ENCODE data around the gene SS18L1.
"Not testable (repeated sequence)": the region's sequence is repeated elsewhere in the genome, so short reads cannot be mapped to it uniquely, and the experiment has no call there.

SS18L1 gene

DNA sequence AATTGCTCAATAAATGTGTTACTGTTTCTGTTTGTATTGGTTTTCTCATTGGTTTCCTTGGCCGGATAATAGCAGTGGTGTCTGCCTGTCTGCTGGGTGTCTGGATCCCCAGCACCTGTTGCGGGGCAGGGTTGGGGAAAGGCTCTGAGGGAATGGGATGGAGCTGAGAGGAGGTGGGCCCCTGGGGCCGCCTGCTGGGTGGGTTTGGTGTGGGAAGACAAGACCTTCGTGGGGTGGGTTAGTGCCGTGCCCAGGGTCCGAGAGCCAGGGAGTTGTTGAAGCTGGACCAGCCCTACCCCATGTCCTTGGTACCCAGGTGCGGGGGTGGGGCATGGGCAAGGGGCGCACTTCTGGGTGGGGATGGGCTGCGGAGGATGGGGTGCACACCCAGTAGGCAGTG is 4.0 kb downstream of the SS18L1 start:
- DNase-seq, result no peak
- in situ Hi-C loops (cut with MboI; ENCODE audit: low pct_unique_long_range_greater_than_20kb, low sequenced_read_pairs), result loop anchor here (10.0 kb wide), 1 partner anchor 123 kb away; no protein-coding TSS in a partner anchor

DNA sequence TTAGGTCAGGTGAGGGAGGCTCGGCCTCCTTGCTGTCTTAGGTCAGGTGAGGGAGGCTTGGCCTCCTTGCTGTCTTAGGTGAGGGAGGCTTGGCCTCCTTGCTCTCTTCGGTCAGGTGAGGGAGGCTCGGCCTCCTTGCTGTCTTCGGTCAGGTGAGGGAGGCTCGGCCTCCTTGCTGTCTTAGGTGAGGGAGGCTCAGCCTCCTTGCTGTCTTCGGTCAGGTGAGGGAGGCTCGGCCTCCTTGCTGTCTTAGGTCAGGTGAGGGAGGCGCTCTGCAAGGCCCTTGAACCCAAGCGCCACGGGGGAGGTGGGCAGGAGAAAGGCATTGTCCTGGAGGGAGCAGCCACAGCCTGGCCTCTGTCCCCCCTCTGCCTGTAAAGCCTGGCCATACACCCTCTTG is 4.8 kb downstream of the SS18L1 start:
- DNase-seq, result not testable (repeated sequence)
- in situ Hi-C loops (cut with MboI; ENCODE audit: low pct_unique_long_range_greater_than_20kb, low sequenced_read_pairs), result loop anchor here (10.0 kb wide), 1 partner anchor 124 kb away; no protein-coding TSS in a partner anchor

DNA sequence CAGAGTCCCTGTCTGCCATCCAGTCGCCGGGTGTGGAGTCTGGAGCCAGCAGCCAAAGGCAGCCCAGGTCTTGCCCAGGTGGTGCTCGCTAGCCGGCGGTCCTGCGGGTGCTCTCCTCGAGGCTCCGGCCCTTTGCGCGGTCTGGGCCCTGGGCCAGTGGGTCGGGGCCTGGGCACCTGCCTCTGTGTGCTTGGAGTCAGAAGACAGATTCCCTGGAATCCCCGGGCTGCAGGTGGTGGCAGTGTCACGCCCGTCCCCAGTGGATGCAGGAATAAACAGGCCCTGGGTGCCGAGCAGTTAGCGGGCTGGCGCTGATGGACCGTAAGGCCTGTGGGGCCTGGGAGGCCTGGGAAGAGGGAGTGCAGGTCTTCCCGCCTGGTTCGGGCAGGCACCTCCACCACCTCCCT is 5.3 kb downstream of the SS18L1 start:
- no peak for DNase-seq
- in situ Hi-C loops (cut with MboI; ENCODE audit: low pct_unique_long_range_greater_than_20kb, low sequenced_read_pairs), result loop anchor here (10.0 kb wide), 1 partner anchor 124 kb away; no protein-coding TSS in a partner anchor

DNA sequence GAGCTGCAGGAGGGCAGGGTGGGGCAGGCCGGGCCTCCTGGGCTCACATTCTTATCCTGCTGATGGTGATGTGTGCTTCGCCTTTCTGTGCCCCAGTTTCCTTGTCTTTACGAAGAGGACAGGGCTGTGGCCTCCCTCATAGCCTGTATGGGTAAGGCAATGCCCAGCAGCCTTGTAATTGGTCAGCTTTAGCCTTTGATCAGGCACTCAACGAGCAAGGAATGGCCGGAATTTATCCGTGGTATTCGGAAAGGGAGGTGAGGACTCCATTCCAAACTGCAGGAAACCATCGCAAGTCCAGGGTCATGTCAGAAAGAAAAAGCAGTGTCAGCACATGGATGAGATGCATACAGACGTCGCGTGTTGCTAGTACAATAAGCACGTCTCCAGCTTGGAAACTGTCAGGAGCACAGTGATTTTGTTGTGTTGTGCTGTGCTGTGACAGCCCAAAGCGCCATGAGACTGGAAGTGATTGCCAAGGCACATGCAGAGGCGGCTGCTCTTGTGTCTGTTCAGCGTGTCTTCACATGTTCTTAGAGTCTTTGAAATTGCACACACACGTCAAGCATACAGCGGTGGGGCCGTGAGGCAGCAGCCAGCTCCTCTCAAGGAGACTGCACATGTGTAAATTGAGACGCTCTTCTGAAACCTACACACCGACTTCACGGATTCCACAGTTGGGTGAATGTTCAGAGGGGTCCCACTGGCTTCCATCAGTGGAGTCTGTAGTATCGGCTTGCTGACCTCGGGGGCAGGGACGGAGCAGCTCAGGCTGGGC is 6.2 kb downstream of the SS18L1 start:
- in situ Hi-C loops (cut with MboI; ENCODE audit: low pct_unique_long_range_greater_than_20kb, low sequenced_read_pairs), result loop anchor here (10.0 kb wide), 1 partner anchor 125 kb away; no protein-coding TSS in a partner anchor
- no peak for DNase-seq

DNA sequence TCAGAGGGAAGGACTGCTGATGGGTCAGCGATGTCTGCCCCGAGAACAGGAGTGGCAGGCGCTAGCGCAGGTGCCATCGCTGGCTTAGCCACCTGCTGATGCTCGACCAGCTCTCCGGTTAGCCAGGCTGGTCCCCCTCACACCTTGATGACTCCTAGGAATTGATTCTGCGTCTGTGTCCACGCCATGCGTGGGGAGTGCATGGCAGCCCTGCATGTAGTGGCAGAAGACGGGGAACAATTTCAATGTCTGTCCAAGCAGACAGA is 6.7 kb downstream of the SS18L1 start:
- in situ Hi-C loops (cut with MboI; ENCODE audit: low pct_unique_long_range_greater_than_20kb, low sequenced_read_pairs), result no loop called here
- DNase-seq, result no peak

DNA sequence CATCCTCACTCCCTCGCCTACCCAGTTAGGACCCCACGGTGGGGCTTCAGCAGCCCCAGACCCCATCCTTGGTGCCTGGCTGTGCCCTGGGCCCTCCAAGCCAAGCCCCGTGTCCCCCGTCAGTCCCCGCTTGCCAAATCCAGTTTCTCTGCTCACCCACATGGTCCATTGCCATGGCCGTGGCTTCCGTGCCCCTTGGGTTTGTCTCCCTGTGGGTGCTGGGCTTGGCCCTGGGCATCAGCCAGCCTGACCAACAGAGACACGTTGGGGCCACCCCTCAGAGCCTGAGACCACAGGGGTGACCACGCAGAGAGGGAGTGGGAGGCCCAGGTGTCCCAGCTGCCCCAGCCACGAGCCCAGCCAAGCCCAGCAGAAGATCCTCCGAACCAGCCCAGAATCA is 7.7 kb downstream of the SS18L1 start:
- no peak for DNase-seq
- in situ Hi-C loops (cut with MboI; ENCODE audit: low pct_unique_long_range_greater_than_20kb, low sequenced_read_pairs), result no loop called here

DNA sequence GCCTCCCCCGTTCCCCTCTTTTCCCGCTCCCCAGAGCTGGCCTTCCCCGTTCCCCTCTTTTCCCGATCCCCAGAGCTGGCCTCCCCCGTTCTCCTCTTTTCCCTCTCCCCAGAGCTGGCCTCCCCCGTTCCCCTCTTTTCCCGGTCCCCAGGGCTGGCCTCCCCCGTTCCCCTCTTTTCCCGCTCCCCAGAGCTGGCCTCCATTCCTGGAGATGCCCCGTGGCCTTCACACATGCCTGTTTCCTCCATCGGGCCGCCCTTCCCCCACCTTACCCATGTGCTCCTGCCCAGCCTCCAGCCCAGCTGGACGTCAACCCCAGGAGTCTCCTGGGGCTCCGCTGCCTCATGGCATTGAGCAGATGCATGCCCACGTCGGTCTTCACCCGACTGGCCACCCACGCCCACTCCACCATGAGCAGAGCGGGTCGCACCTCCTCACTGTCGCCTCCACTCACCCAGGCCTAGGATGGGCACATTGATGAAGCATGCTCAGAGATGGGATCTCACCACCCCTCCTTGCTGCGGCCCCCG is 8.3 kb downstream of the SS18L1 start:
- in situ Hi-C loops (cut with MboI; ENCODE audit: low pct_unique_long_range_greater_than_20kb, low sequenced_read_pairs), result no loop called here
- no peak for DNase-seq

DNA sequence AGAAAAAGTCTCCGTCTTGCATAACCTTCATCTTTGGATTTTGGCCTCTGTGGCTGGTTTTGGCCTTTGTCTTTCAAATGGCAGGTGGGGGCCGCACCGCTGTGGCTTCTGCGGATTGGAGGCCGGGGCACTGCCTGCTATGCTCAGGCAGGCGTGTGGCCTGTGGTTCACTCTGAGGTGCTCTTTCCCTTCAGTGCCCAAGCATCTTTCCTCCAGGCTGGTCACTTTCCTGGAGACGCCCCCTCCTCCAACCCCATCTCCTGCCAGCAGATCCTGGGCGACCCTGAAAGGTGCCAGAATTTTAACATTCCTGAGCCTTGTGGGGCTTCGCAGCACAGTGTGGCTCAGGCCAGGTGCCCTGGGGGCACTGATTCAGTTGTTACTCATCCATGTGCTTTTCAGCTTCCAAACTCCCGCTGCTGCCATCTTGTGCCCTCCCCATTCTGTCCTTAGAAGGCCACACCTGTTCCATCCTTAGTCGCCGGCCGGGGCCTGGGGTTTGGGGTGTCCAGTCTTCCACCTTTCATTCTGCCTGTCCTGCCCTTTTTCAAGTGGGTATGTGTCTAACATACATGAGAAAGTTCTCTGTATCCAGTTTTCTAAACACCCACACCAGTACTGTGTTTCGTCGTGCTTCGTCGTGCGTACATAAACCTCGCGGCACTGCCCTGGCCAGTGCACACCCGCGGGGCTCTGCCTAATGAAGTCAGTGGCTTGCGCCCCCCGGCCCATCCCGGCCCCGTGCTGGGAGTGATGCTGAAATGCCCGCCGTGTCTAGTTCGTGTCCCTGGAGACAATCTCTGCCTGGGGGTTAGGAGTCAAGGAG is 12.1 kb downstream of the SS18L1 start:
- no peak for DNase-seq
- in situ Hi-C loops (cut with MboI; ENCODE audit: low pct_unique_long_range_greater_than_20kb, low sequenced_read_pairs), result no loop called here

DNA sequence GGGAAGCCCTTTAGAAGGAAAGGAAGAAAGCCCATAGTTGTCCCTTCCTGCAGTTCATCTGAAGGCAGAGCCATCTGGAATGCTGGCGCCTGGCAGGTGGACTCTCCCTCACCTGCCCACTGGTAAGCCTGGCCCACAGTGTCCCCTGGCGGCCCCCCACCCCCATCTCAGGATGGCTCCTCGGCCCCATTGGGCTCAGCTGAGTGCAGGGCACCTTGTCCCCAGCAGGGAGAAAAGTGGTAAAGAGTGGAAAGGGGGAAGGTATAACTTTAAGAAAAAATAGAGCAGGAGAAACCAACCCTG is 12.6 kb downstream of the SS18L1 start:
- in situ Hi-C loops (cut with MboI; ENCODE audit: low pct_unique_long_range_greater_than_20kb, low sequenced_read_pairs), result no loop called here
- no peak for DNase-seq

DNA sequence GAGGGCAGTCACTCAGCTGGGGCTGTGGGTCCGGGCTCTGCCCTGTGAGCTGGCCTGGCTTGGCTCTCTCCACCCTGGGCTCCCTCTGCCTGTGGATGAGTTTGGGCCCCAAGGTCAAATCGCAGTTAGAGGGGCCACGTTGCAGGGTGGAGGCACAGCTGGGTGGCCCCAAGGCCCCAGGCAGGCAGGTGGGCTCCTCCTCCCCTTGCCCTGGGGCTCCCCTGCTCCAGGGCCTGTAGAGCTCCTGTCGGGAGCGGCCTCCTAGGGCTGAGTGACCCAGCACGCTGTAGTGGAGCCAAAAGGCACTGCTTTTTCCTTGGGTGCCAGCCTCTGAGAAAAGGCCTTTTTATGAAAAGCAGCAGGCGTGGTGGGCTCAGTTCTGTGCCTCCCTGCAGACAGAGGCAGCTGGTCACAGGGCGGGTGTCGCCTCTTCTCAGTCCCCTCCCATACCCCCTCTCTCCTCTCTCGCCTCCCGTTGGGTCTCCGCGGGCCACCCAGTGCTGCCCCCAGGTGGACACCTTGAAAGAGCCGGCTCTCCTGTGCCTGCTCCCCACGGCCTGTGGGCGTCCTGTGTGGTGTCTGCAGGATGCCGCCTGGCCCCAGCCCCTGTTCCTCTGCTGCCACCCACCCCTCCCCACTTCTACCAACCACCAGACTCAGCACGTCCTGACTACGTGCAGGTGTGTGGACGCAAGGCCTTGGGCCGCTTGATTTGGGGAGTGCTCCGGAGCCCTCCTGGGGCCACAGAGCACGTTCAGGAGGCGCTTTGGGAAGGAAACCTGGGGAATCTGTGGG is 13.2 kb downstream of the SS18L1 start:
- peak; percentile 71 for DNase-seq
- in situ Hi-C loops (cut with MboI; ENCODE audit: low pct_unique_long_range_greater_than_20kb, low sequenced_read_pairs), result no loop called here

DNA sequence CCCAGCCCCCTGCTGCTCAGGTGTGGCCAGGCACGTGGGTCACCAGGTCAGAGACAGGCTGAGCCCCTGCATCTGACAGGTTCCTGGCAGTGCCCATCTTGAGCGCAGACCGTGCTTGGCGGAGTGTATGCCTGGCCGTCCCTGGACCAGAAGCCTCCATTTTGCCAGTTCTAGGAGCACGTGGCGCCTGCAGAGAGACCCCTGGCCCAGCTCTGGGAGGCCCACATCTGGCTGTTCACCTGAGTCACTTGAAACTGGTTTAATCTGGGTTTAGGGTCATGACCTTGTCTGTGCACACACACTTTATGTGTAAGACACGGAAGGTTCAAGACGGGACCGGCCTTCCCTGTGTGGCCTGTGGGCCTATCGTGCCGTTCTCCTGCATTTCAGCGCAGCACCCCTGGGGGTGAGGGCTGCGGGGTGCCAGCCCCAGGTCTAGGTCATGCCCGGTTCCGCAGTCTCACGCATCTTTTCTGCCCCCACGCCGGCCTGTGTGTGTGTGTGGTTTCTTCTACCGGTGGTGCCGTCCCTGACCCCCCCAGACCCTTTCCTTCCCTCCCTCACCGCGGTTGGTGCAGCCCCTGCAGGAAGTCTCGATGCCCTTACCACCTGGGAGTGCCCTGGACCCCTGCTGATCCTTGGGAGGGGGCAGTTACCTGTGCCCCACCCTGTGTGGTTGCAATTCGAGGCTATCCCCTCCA is 14.0 kb downstream of the SS18L1 start:
- no peak for DNase-seq
- in situ Hi-C loops (cut with MboI; ENCODE audit: low pct_unique_long_range_greater_than_20kb, low sequenced_read_pairs), result no loop called here

DNA sequence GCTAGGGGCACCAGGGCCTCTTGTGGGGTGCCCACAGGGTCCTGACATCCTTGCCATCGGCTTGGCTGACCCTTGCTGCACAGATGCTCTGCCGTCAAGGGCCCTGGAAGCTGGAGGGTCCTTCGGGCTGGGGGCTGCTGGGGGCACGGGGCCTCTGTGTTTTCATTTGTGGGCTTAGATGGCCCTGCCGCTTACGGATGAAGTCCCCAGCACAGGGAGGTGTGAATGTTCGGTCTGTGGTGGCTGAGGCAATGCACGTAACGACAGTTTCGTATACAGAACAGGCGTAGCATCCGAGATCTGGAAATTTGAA is 14.5 kb downstream of the SS18L1 start:
- DNase-seq, result no peak
- in situ Hi-C loops (cut with MboI; ENCODE audit: low pct_unique_long_range_greater_than_20kb, low sequenced_read_pairs), result no loop called here

DNA sequence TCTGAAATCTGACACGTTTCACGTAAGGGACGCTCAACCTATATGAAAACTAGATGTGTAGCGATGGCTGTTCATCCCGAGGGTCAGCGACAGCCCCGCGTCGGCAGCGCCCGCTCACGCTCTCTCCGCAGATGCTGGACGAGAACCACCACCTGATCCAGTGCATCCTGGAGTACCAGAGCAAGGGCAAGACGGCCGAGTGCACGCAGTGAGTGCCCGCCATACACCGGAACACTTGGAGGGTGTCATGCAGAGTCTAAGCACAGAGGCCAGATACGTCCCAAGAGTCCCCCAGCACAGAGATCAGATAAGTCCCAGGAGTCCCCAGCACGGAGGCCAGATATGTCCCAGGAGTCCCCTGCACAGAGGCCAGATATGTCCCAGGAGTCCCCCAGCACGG is 15.0 kb downstream of the SS18L1 start:
- in situ Hi-C loops (cut with MboI; ENCODE audit: low pct_unique_long_range_greater_than_20kb, low sequenced_read_pairs), result no loop called here
- DNase-seq, result no peak

DNA sequence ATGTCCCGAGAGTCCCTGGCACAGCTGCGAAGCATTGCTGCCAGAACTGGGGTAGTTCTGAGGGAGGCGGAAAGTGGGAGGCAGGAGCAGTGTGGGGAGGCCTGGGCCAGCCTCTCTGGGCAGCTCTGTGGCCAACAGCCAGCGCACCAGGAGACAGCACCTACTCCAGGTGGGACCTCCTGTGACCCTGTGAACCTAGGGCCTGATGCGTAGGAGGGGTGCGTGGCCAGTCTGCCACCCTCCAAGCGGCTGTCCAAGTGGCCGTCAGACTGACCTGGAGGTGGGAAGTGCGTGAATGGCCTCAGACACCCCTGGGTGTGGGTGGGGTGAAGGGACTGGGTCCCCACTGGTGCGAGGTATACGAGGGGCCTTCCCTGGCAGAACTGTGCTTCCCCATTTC is 15.5 kb downstream of the SS18L1 start:
- in situ Hi-C loops (cut with MboI; ENCODE audit: low pct_unique_long_range_greater_than_20kb, low sequenced_read_pairs), result no loop called here

DNA sequence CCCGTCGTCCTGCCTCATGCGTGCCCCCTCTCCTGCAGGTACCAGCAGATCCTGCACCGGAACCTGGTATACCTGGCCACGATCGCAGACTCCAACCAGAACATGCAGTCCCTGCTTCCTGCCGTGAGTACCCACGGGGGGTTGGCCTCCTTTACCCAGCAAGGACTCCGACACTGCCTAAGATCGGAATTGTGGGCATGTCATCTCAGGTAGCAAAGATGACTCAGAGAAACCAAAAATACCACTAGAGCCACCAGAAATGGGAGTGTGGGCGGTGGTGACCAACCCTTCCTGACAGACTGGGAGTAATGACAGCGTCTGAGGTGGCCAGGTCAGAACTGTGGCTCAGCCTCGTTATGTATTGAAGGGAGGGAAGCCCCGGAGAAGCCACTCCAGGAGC is 16.3 kb downstream of the SS18L1 start:
- in situ Hi-C loops (cut with MboI; ENCODE audit: low pct_unique_long_range_greater_than_20kb, low sequenced_read_pairs), result no loop called here
- DNase-seq, result no peak

More for the DNA sequence above, 15.5 kb downstream of the SS18L1 start:
- DNase-seq, result no peak

DNA sequence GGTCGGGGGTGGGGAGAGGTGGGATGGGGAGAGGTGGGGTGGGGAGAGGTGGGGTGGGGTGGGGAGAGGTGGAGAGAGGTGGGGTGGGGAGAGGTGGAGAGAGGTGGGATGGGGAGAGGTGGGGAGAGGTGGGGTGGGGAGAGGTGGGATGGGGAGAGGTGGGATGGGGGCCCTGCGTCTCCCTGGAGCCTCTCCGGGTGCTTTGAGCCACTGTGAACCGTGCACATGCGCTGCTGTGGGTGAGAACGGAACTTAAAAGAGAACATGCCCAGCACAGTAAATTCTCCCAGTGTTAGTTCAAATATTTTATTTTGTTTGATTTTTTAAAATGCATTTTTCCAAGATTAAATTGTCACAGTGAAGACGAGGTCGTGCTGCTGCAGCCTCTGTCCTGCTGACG is 16.7 kb downstream of the SS18L1 start:
- in situ Hi-C loops (cut with MboI; ENCODE audit: low pct_unique_long_range_greater_than_20kb, low sequenced_read_pairs), result no loop called here
- no peak for DNase-seq

DNA sequence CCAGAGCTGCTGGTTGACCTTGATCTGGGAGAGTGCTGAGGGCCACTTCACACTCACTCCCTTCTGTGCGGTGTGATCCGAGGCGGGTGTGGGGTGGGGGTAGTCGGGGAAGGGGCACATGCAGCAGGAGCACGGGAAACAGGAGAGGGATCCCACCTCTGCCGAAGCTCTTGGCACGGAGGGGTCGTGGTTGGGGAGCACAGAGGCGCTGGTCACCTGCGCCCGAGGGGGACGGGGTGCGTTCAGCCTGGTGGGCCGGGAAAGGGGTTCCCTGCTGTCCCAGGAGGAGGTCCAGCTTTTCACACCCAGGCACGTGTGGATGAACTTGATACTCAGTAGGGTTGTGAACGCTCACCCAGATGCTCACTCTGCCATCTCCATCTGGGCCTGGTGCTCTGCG is 17.3 kb downstream of the SS18L1 start:
- no peak for DNase-seq
- in situ Hi-C loops (cut with MboI; ENCODE audit: low pct_unique_long_range_greater_than_20kb, low sequenced_read_pairs), result no loop called here

DNA sequence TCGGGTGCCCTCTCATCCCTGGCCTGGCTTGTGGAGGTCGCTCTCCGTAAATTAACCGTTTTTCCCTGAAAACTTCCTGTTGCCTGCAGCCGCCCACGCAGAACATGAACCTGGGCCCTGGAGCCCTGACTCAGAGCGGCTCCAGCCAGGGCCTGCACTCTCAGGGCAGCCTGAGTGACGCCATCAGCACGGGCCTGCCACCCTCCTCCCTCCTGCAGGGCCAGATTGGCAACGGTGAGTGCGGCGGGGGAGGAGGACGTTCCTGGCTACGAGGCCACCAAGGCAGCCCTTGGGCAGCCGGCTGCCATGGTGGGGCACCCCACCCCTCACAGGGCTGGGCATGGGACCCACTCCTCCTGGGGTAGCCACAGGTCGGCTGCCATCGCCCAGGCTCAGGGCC is 17.8 kb downstream of the SS18L1 start:
- in situ Hi-C loops (cut with MboI; ENCODE audit: low pct_unique_long_range_greater_than_20kb, low sequenced_read_pairs), result no loop called here
- DNase-seq, result no peak

DNA sequence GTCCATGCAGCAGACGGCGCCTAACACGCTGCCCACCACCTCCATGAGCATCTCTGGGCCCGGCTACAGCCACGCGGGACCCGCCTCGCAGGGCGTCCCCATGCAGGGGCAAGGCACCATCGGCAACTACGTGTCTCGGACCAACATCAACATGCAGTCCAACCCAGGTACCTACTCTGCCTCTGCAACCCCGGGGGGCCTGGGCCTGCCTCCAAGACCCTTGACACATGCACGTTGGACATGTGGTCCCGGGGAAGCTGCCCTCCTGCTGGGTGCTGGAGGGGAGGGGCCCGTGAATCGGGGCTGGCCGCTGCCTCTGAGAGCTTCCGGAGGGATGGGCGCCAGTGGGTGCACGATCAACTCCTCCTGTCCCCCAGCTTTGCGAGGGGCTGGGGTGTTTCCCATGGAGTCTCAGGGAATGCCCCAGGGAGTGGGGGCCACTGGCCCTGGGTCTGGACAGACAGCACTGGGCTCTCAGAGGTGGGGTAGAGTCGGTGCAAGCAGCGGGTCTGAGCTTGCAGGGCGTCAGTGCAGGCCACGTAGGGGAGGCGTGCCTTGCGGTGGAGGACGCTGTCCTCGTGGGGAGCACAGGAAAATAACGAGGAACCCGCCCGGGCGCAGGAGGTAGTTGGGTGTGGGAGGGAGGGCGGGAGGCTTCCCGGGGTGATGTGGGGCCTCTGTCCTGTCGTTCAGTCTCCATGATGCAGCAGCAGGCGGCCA is 19.4 kb downstream of the SS18L1 start:
- in situ Hi-C loops (cut with MboI; ENCODE audit: low pct_unique_long_range_greater_than_20kb, low sequenced_read_pairs), result no loop called here
- no peak for DNase-seq

All from KBM-7 (cell line).